ENCODE data around the gene SNX20.

SNX20 gene

DNA sequence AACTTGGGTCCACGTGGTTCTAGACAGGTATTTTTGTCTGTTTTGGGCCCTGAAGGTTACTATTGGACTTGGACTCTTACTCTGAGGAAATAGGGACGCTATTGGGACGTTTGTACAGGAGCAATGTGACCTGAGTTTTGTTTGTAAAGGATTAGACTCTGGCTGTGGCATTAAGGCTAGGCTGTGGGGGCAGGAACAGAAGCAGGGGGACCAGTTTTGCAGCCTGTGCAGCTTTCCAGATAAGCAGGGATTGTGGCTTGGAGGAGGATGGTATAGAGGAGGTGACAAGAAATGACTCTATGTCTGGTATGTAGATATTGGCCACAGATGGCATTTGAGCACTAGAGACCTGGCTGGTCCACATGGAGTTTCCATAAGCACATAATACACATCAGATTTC is 25.1 kb upstream of the SNX20 start:
- no peak for DNase-seq (ENCODE audit: extremely low spot score)
- ChIA-PET POLR2A (no interaction called here), CTCF (no interaction called here)
- TF ChIP-seq, protein P1, sequence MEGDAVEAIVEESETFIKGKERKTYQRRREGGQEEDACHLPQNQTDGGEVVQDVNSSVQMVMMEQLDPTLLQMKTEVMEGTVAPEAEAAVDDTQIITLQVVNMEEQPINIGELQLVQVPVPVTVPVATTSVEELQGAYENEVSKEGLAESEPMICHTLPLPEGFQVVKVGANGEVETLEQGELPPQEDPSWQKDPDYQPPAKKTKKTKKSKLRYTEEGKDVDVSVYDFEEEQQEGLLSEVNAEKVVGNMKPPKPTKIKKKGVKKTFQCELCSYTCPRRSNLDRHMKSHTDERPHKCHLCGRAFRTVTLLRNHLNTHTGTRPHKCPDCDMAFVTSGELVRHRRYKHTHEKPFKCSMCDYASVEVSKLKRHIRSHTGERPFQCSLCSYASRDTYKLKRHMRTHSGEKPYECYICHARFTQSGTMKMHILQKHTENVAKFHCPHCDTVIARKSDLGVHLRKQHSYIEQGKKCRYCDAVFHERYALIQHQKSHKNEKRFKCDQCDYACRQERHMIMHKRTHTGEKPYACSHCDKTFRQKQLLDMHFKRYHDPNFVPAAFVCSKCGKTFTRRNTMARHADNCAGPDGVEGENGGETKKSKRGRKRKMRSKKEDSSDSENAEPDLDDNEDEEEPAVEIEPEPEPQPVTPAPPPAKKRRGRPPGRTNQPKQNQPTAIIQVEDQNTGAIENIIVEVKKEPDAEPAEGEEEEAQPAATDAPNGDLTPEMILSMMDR (IDR thresholded peaks at IDR 0.05; ENCODE audit: control extremely low read depth, extremely low read depth, low read depth, missing control alignments), result no peak

- TF ChIP-seq, protein P1 (IDR thresholded peaks at IDR 0.05; ENCODE audit: control extremely low read depth, extremely low read depth, low read depth, missing control alignments), result no peak
- ChIA-PET CTCF (no interaction called here), POLR2A (no interaction called here)
- DNase-seq (ENCODE audit: extremely low spot score), result no peak
These were observed 24.5 kb upstream of the SNX20 start for GRCh38 chr16:50705436-50706110.

GRCh38 chr16:50704245-50704644 is 23.1 kb upstream of the SNX20 start:
- TF ChIP-seq, protein P1 (IDR thresholded peaks at IDR 0.05; ENCODE audit: control extremely low read depth, extremely low read depth, low read depth, missing control alignments), result no peak
- POLR2A ChIA-PET, result no interaction called here
- no peak for DNase-seq (ENCODE audit: extremely low spot score)
- CTCF ChIA-PET, result no interaction called here

DNA sequence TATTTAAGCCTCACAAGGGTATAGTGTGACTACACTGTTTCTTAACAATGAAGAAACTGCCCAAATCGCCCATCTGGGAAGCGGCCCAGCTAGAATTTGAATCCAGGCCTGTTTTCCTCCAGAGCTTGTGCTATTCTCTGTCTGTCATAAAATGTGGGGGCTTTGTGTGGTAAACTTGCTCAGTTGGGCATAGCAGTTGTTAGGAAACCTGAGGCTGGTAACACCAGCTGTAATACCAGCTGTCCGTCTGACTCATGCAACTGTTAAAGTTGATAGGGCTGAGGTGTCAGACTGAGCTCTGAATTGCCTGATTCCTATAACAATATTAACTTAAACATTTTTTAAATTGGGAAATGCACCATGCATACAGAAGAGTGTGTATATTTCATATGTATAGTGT is 21.6 kb upstream of the SNX20 start:
- ChIA-PET CTCF (interaction anchor here (0.8 to 1.4 kb wide), 4 partner anchors 31 to 104 kb away, joined by 3 to 7 read pairs (median 4); no protein-coding TSS in a partner anchor), POLR2A (no interaction called here)
- DNase-seq (ENCODE audit: extremely low spot score), result no peak
- TF ChIP-seq, protein P1 (IDR thresholded peaks at IDR 0.05; ENCODE audit: control extremely low read depth, extremely low read depth, low read depth, missing control alignments), result no peak

DNA sequence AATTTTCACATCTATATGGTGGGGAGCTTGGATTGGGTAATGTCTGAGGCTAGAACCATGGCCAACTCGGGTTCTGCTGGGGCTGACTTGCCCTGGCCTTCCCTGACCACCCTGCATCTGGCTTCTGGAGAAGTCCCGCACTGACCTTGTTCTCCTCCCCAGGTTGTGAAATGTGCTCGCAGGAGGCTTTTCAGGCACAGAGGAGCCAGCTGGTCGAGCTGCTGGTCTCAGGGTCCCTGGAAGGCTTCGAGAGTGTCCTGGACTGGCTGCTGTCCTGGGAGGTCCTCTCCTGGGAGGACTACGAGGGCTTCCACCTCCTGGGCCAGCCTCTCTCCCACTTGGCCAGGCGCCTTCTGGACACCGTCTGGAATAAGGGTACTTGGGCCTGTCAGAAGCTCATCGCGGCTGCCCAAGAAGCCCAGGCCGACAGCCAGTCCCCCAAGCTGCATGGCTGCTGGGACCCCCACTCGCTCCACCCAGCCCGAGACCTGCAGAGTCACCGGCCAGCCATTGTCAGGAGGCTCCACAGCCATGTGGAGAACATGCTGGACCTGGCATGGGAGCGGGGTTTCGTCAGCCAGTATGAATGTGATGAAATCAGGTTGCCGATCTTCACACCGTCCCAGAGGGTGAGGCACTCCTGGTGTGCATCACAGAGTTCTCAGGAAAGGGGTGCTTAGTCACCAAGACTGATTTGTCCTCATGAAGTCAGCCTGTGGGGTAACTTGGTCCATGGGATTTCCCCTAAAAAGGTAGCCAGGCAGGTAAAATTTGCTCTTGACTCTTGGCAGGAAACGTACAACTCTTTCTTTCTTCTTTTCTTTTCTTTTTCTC is 18.4 kb upstream of the SNX20 start:
- no peak for DNase-seq (ENCODE audit: extremely low spot score)
- ChIA-PET CTCF (interaction anchor here (0.8 to 2.1 kb wide), 10 partner anchors 9 to 107 kb away, joined by 3 to 5 read pairs (median 3); partner anchors contain the start of gene SNX20), POLR2A (no interaction called here)
- TF ChIP-seq, protein P1 (IDR thresholded peaks at IDR 0.05; ENCODE audit: control extremely low read depth, extremely low read depth, low read depth, missing control alignments), result no peak

GRCh38 chr16:50697881-50698767 is 17.0 kb upstream of the SNX20 start:
- TF ChIP-seq, protein P1 (IDR thresholded peaks at IDR 0.05; ENCODE audit: control extremely low read depth, extremely low read depth, low read depth, missing control alignments), result no peak
- POLR2A ChIA-PET, result interaction anchor here (0.6 kb wide), 1 partner anchor 43 kb away, joined by 5 read pairs; the partner anchor contains the start of gene CYLD
- CTCF ChIA-PET, result interaction anchor here (0.8 to 3.9 kb wide), 10 partner anchors 11 to 371 kb away, joined by 3 to 22 read pairs (median 4); partner anchors contain the start of gene SNX20
- peak; percentile 70 for DNase-seq (ENCODE audit: extremely low spot score)

Measured in GM10248 (cell line).